Endothelial cell of umbilical vein (primary cell): Measurements from ENCODE around the gene KLHL6.

Experiments used
- CTCF ChIP-seq, 2 donors: IDR thresholded peaks; 1 replicate in 1 of 2; 2 replicates in 1 of 2; pipeline ENCODE4 v1.5.1; 2011; ENCODE audit warnings: low read length in 2 of 2, mild to moderate bottlenecking in 2 of 2, moderate library complexity in 2 of 2, control low read depth in 1 of 2, inconsistent platforms in 1 of 2, low read depth in 1 of 2; ENCODE audit not compliant: insufficient read depth in 1 of 2; ENCODE audit errors: extremely low read depth in 1 of 2
- POLR2A ChIP-seq: IDR thresholded peaks from 2 replicates; pipeline ENCODE4 v1.6.1; 2012; ENCODE audit warnings: low read depth, mild to moderate bottlenecking, control low read depth, low read length

GRCh38 chr3:183533412-183534132 lies 21.9 kb downstream of the KLHL6 start:
- no peak for TF ChIP-seq POLR2A
- TF ChIP-seq CTCF (IDR thresholded peaks at IDR 0.05; ENCODE audit: extremely low read depth in 1 of 2, insufficient read depth in 1 of 2, low read depth in 1 of 2, low read length in 2 of 2) = no peak
